H9 (cell line): ENCODE results near the gene PAPOLG. TPM values are rescaled to one million over a fixed set of nuclear protein-coding genes. Genes with fewer than 3 reads are reported as not detected.

Experiments
- DNase-seq: peaks from one replicate; pipeline ENCODE4 v3.0.0-alpha.2; 2017
- H2AFZ ChIP-seq: one replicate; pipeline ENCODE4 v1.6.1; 2013; ENCODE audit warnings: mild to moderate bottlenecking, low read length, control low read depth, moderate library complexity
- H2AK5ac ChIP-seq: 2 replicates; pipeline ENCODE4 v1.6.1; 2013; ENCODE audit warnings: low read length, control low read depth, mixed read lengths; ENCODE audit not compliant: insufficient read length
- H2BK120ac ChIP-seq: one replicate; pipeline ENCODE4 v1.6.1; 2013; ENCODE audit warnings: low read depth, mild to moderate bottlenecking, low read length, control low read depth, inconsistent platforms; ENCODE audit not compliant: poor library complexity, severe bottlenecking
- H2BK12ac ChIP-seq: 2 replicates; pipeline ENCODE4 v1.6.1; 2013; ENCODE audit warnings: low read length, control low read depth, mixed read lengths, low read depth; ENCODE audit not compliant: insufficient read length
- H2BK15ac ChIP-seq: 2 replicates; pipeline ENCODE4 v1.6.1; 2013; ENCODE audit warnings: low read depth, low read length, control low read depth
- H2BK20ac ChIP-seq: one replicate; pipeline ENCODE4 v1.6.1; 2013; ENCODE audit warnings: low read depth, mild to moderate bottlenecking, low read length, control low read depth, inconsistent platforms; ENCODE audit not compliant: poor library complexity, severe bottlenecking
- H2BK5ac ChIP-seq: 2 replicates; pipeline ENCODE4 v1.6.1; 2013; ENCODE audit warnings: low read length, control low read depth, mixed read lengths; ENCODE audit not compliant: insufficient read length
- H3K14ac ChIP-seq: 2 replicates; pipeline ENCODE4 v1.6.1; 2013; ENCODE audit warnings: low read length, control low read depth; ENCODE audit not compliant: insufficient read depth
- H3K18ac ChIP-seq: 2 replicates; pipeline ENCODE4 v1.6.1; 2013; ENCODE audit warnings: low read depth, mild to moderate bottlenecking, mixed read lengths, low read length, control low read depth; ENCODE audit not compliant: insufficient read length
- H3K23ac ChIP-seq: 2 replicates; pipeline ENCODE4 v1.6.1; 2013; ENCODE audit warnings: low read length, control low read depth, mixed read lengths, low read depth; ENCODE audit not compliant: insufficient read length
- H3K23me2 ChIP-seq: 2 replicates; pipeline ENCODE4 v1.6.1; 2013; ENCODE audit warnings: low read depth, mild to moderate bottlenecking, mixed read lengths, low read length, control low read depth; ENCODE audit not compliant: insufficient read length, poor library complexity, severe bottlenecking
- H3K27ac ChIP-seq: 2 replicates; pipeline ENCODE4 v1.5.1; 2013; ENCODE audit warnings: low read length, control low read depth, mixed read lengths, low read depth; ENCODE audit not compliant: insufficient read length
- H3K27me3 ChIP-seq: 2 replicates; pipeline ENCODE4 v1.6.1; 2013; ENCODE audit warnings: low read length, control low read depth, inconsistent platforms; ENCODE audit not compliant: insufficient read depth
- H3K4ac ChIP-seq: 2 replicates; pipeline ENCODE4 v1.6.1; 2013; ENCODE audit warnings: low read depth, mild to moderate bottlenecking, control low read depth, inconsistent platforms, low read length, moderate library complexity
- H3K4me1 ChIP-seq: 2 replicates; pipeline ENCODE4 v1.6.1; 2013; ENCODE audit warnings: low read length, control low read depth, inconsistent platforms; ENCODE audit not compliant: insufficient read depth
- H3K4me2 ChIP-seq: 2 replicates; pipeline ENCODE4 v1.6.1; 2013; ENCODE audit warnings: low read length, control low read depth, mixed read lengths; ENCODE audit not compliant: insufficient read length, insufficient read depth
- H3K56ac ChIP-seq: 2 replicates; pipeline ENCODE4 v1.6.1; 2013; ENCODE audit warnings: low read depth, mild to moderate bottlenecking, mixed read lengths, low read length, control low read depth; ENCODE audit not compliant: insufficient read length
- H3K79me1 ChIP-seq: 2 replicates; pipeline ENCODE4 v1.6.1; 2013; ENCODE audit warnings: low read depth, mild to moderate bottlenecking, moderate library complexity, low read length, control low read depth, inconsistent platforms; ENCODE audit not compliant: insufficient read depth, poor library complexity, severe bottlenecking
- H3K79me2 ChIP-seq: 2 replicates; pipeline ENCODE4 v1.6.1; 2013; ENCODE audit warnings: low read length, control low read depth, inconsistent platforms; ENCODE audit not compliant: insufficient read depth
- H3K9ac ChIP-seq: 2 replicates; pipeline ENCODE4 v1.6.1; 2013; ENCODE audit warnings: low read length, control low read depth, mixed read lengths; ENCODE audit not compliant: insufficient read length; ENCODE audit errors: extremely low read depth
- H3K9me3 ChIP-seq: one replicate; pipeline ENCODE4 v1.6.1; 2013; ENCODE audit warnings: low read depth, low read length, inconsistent platforms; ENCODE audit not compliant: control insufficient read depth
- H3T11ph ChIP-seq: one replicate; pipeline ENCODE4 v1.6.1; 2013; ENCODE audit warnings: mild to moderate bottlenecking, low read length, control low read depth, inconsistent platforms
- H4K20me1 ChIP-seq: one replicate; pipeline ENCODE4 v1.6.1; 2013; ENCODE audit not compliant: control insufficient read depth, insufficient read length, insufficient read depth
- H4K5ac ChIP-seq: 2 replicates; pipeline ENCODE4 v1.6.1; 2013; ENCODE audit warnings: low read depth, mild to moderate bottlenecking, mixed read lengths, low read length, control low read depth; ENCODE audit not compliant: insufficient read length
- H4K8ac ChIP-seq: replicated peaks from 2 replicates; pipeline ENCODE4 v1.6.1; 2013; ENCODE audit warnings: low read length, control low read depth, mixed read lengths, low read depth; ENCODE audit not compliant: insufficient read length
- H4K91ac ChIP-seq: 2 replicates; pipeline ENCODE4 v1.6.1; 2013; ENCODE audit warnings: low read depth, mild to moderate bottlenecking, moderate library complexity, mixed read lengths, low read length, control low read depth; ENCODE audit not compliant: insufficient read length
- H3K27ac Mint-ChIP-seq, 3 experiments: 2 replicates in 2 of 3; 3 replicates in 1 of 3; pipeline ENCODE4 v1.8.0; 2020 to 2021; ENCODE audit warnings: mixed read lengths in 3 of 3, mild to moderate bottlenecking in 1 of 3, moderate library complexity in 1 of 3
- H3K27me3 Mint-ChIP-seq: 2 replicates; pipeline ENCODE4 v1.8.0; 2021; ENCODE audit warnings: low read depth, mild to moderate bottlenecking, moderate library complexity, mixed read lengths
- H3K36me3 Mint-ChIP-seq, 3 experiments: 2 replicates in 2 of 3; 3 replicates in 1 of 3; pipeline ENCODE4 v1.8.0; 2020 to 2021; ENCODE audit warnings: low read depth in 3 of 3, mixed read lengths in 3 of 3; ENCODE audit not compliant: insufficient read depth in 1 of 3
- H3K4me1 Mint-ChIP-seq, 2 experiments: 2 replicates each; pipeline ENCODE4 v1.8.0; 2020; ENCODE audit warnings: mixed read lengths in 2 of 2
- H3K4me3 Mint-ChIP-seq, 2 experiments: 2 replicates in 1 of 2; 3 replicates in 1 of 2; pipeline ENCODE4 v1.8.0; 2020 to 2021; ENCODE audit warnings: mild to moderate bottlenecking in 2 of 2, mixed read lengths in 2 of 2, moderate library complexity in 1 of 2
- H3K9me3 Mint-ChIP-seq, 2 experiments: 2 replicates in 1 of 2; 3 replicates in 1 of 2; pipeline ENCODE4 v1.8.0; 2020; ENCODE audit warnings: mild to moderate bottlenecking in 2 of 2, mixed read lengths in 2 of 2, moderate library complexity in 1 of 2
- WGBS: extraction: QIAGEN DNeasy Blood & Tissue Kit; methylation state at CpG from one replicate; pipeline ENCODE4 v1.1.7; 2013; ENCODE audit warnings: missing lambda C conversion rate, low lambda C conversion rate, mixed read lengths; ENCODE audit not compliant: insufficient read length; ENCODE audit errors: extremely low coverage; 5-methylcytosine and 5-hydroxymethylcytosine counted together
- total RNA-seq: library from RNA; stranded (reverse); gene quantifications from 2 replicates; pipeline ENCODE4 v1.2.1, GENCODE V29; 2021
- TF ChIP-seq, protein P1 (sequence below): fragments of 200-600 bp; sonication (generic); conservative IDR thresholded peaks from 3 replicates; pipeline ENCODE4 v1.8.0; 2021; ENCODE audit warnings: antibody characterized with exemption, mild to moderate bottlenecking

Gene PAPOLG
- total RNA-seq, 1 experiment from 2014 or later, result 19.2 TPM

DNA sequence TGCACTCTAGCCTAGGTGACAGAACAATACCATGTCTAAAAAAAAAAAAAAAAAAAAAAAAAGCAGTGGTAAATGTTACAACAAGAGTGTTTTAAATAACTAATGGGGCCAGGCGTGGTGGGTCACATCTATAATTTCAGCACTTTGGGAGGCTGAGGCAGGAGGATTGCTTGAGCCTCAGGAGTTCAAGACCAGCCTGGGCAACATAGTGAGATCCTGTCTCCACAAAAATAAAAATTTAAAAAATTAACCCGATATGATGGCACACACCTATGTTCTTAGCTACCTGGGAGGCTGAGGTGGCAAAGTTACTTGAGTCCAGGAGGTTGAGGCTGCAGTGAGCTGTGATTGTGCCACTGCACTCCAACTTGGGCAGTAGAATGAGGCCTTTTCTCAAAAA lies 37.1 kb downstream of the PAPOLG start:
- no peaks in the 10 kb centered on the region for H3K27me3 Mint-ChIP-seq
- Histone ChIP-seq H3K23me2 (no peaks in the 10 kb centered on the region), H2BK120ac (no peak overlapping the region), H4K5ac (no peak overlapping the region), H2BK20ac (no peak overlapping the region), H3K79me2 (no peaks in the 10 kb centered on the region), H3K9ac (no peak overlapping the region), H4K8ac (no peak overlapping the region), H3K56ac (no peak overlapping the region), H3K9me3 (no peaks in the 10 kb centered on the region), H4K20me1 (no peaks in the 10 kb centered on the region), H3K4ac (no peak overlapping the region), H3K14ac (no peak overlapping the region), H3K27me3 (no peaks in the 10 kb centered on the region), H3K27ac (no peak overlapping the region), H2BK12ac (no peak overlapping the region), H2BK15ac (no peak overlapping the region), H3K18ac (no peak overlapping the region), H3K23ac (no peak overlapping the region), H3K4me2 (no peak overlapping the region), H4K91ac (no peak overlapping the region), H2AFZ (no peak overlapping the region), H3T11ph (no peak overlapping the region), H3K4me1 (no peaks in the 10 kb centered on the region), H2AK5ac (no peak overlapping the region), H2BK5ac (no peak overlapping the region), H3K79me1 (no peaks in the 10 kb centered on the region)
- no peak for DNase-seq
- H3K27ac Mint-ChIP-seq, result no peak overlapping the region
- H3K36me3 Mint-ChIP-seq, result peaks cover 27 to 84% (median 69%) of the 10 kb centered on the region in 3 experiments
- no CpG with 5 or more reads among the region's 2 CpGs for WGBS
- no peaks in the 10 kb centered on the region for H3K4me1 Mint-ChIP-seq
- H3K9me3 Mint-ChIP-seq, result no peaks in the 10 kb centered on the region
- no peak overlapping the region for H3K4me3 Mint-ChIP-seq
- TF ChIP-seq, protein P1, sequence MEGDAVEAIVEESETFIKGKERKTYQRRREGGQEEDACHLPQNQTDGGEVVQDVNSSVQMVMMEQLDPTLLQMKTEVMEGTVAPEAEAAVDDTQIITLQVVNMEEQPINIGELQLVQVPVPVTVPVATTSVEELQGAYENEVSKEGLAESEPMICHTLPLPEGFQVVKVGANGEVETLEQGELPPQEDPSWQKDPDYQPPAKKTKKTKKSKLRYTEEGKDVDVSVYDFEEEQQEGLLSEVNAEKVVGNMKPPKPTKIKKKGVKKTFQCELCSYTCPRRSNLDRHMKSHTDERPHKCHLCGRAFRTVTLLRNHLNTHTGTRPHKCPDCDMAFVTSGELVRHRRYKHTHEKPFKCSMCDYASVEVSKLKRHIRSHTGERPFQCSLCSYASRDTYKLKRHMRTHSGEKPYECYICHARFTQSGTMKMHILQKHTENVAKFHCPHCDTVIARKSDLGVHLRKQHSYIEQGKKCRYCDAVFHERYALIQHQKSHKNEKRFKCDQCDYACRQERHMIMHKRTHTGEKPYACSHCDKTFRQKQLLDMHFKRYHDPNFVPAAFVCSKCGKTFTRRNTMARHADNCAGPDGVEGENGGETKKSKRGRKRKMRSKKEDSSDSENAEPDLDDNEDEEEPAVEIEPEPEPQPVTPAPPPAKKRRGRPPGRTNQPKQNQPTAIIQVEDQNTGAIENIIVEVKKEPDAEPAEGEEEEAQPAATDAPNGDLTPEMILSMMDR, result no peak
